Chondrocyte (in vitro differentiated cells): ENCODE data around the gene FAM131C. TPM values are rescaled to one million over a fixed set of nuclear protein-coding genes. Genes with fewer than 3 reads are reported as not detected.
A peak's percentile ranks its signal among the peaks of the same experiment; 100 is the strongest.
"Not testable (repeated sequence)": the region's sequence is repeated elsewhere in the genome, so short reads cannot be mapped to it uniquely, and the experiment has no call there.

ENCODE experiments used
- DNase-seq: peaks from one replicate; pipeline ENCODE4 v3.0.0; 2021; ENCODE audit warnings: mixed read lengths, low spot score
- H3K27ac Mint-ChIP-seq: one replicate; pipeline ENCODE4 v1.8.0; 2021; ENCODE audit warnings: mild to moderate bottlenecking, moderate library complexity, mixed read lengths; ENCODE audit not compliant: unreplicated experiment
- H3K27me3 Mint-ChIP-seq: 2 replicates; pipeline ENCODE4 v1.8.0; 2021; ENCODE audit warnings: low read depth, mixed read lengths
- H3K36me3 Mint-ChIP-seq: 2 replicates; pipeline ENCODE4 v1.8.0; 2021; ENCODE audit warnings: low read depth, mixed read lengths
- H3K4me1 Mint-ChIP-seq: 2 replicates; pipeline ENCODE4 v1.8.0; 2021; ENCODE audit warnings: low read depth, mild to moderate bottlenecking, mixed read lengths
- H3K4me3 Mint-ChIP-seq: one replicate; pipeline ENCODE4 v1.8.0; 2021; ENCODE audit warnings: mild to moderate bottlenecking, moderate library complexity, mixed read lengths; ENCODE audit not compliant: unreplicated experiment
- H3K9me3 Mint-ChIP-seq: 2 replicates; pipeline ENCODE4 v1.8.0; 2021; ENCODE audit warnings: low read depth, mixed read lengths
- CTCF ChIP-seq: fragments of 200-600 bp; sonication (generic); IDR thresholded peaks from 2 replicates; pipeline ENCODE4 v1.5.0; 2021; ENCODE audit warnings: antibody characterized with exemption, mild to moderate bottlenecking, moderate library complexity
- total RNA-seq: library from RNA; stranded (reverse); gene quantifications from 3 replicates; pipeline ENCODE4 v1.2.1, GENCODE V29; 2021

FAM131C gene
- total RNA-seq, 1 donor from 2014 or later = 0.70 TPM

GRCh38 chr1:16029288-16029687, 44.2 kb downstream of the FAM131C start:
- Mint-ChIP-seq H3K9me3 (no peaks in the 10 kb centered on the region), H3K27me3 (peaks cover 4% of the 10 kb centered on the region), H3K27ac (no peak overlapping the region), H3K36me3 (no peaks in the 10 kb centered on the region), H3K4me3 (no peak overlapping the region), H3K4me1 (peaks cover 7% of the 10 kb centered on the region)
- DNase-seq = no peak
- no peak for TF ChIP-seq CTCF

GRCh38 chr1:16029003-16029268, 44.5 kb downstream of the FAM131C start:
- H3K27ac Mint-ChIP-seq, DNase-seq, H3K9me3 Mint-ChIP-seq, H3K4me3 Mint-ChIP-seq, H3K36me3 Mint-ChIP-seq, H3K4me1 Mint-ChIP-seq, H3K27me3 Mint-ChIP-seq: not testable (repeated sequence)

GRCh38 chr1:16028237-16029002, 45.0 kb downstream of the FAM131C start:
- H3K27ac Mint-ChIP-seq = no peak overlapping the region
- no peak for TF ChIP-seq CTCF

GRCh38 chr1:16026723-16027484, 46.5 kb downstream of the FAM131C start:
- H3K4me1 Mint-ChIP-seq = no peaks in the 10 kb centered on the region

More at GRCh38 chr1:16028237-16029002, 45.0 kb downstream of the FAM131C start:
- DNase-seq = no peak
- no peaks in the 10 kb centered on the region for H3K9me3 Mint-ChIP-seq
- H3K4me1 Mint-ChIP-seq = peaks cover 7% of the 10 kb centered on the region
- peaks cover 4% of the 10 kb centered on the region for H3K27me3 Mint-ChIP-seq
- no peak overlapping the region for H3K4me3 Mint-ChIP-seq
- no peaks in the 10 kb centered on the region for H3K36me3 Mint-ChIP-seq

GRCh38 chr1:16026302-16026701, 47.1 kb downstream of the FAM131C start:
- H3K27ac Mint-ChIP-seq, H3K4me1 Mint-ChIP-seq, H3K27me3 Mint-ChIP-seq, H3K36me3 Mint-ChIP-seq, H3K4me3 Mint-ChIP-seq, DNase-seq, H3K9me3 Mint-ChIP-seq: not testable (repeated sequence)

More at GRCh38 chr1:16026723-16027484, 46.5 kb downstream of the FAM131C start:
- no peak for DNase-seq
- Mint-ChIP-seq H3K36me3 (no peaks in the 10 kb centered on the region), H3K4me3 (no peak overlapping the region), H3K27ac (no peak overlapping the region), H3K9me3 (no peaks in the 10 kb centered on the region), H3K27me3 (peaks cover 4% of the 10 kb centered on the region)
- TF ChIP-seq CTCF = peak; percentile 31

- Mint-ChIP-seq H3K4me1 (peaks cover 22% of the 10 kb centered on the region), H3K9me3 (no peaks in the 10 kb centered on the region), H3K27ac (no peak overlapping the region), H3K27me3 (no peaks in the 10 kb centered on the region), H3K36me3 (no peaks in the 10 kb centered on the region), H3K4me3 (no peak overlapping the region)
- DNase-seq = no peak
- TF ChIP-seq CTCF = no peak
Measured at GRCh38 chr1:16023050-16023653, 50.3 kb downstream of the FAM131C start.
